IMR-90 (cell line): Measurements from ENCODE around the gene RETREG1.

Experiments used
- BHLHE40 ChIP-seq: fragments of 150-350 bp; IDR thresholded peaks from 2 replicates; pipeline ENCODE4 v1.6.1; 2016; ENCODE audit warnings: mild to moderate bottlenecking, low read depth, low read length
- CEBPB ChIP-seq: IDR thresholded peaks from 2 replicates; pipeline ENCODE4 v1.6.1; 2012; ENCODE audit warnings: low read depth, low read length, improper control_type of control experiment
- CHD1 ChIP-seq: IDR thresholded peaks from 2 replicates; pipeline ENCODE4 v1.6.1; 2012; ENCODE audit warnings: low read depth, low read length, improper control_type of control experiment
- CTCF ChIP-seq: conservative IDR thresholded peaks from 2 replicates; pipeline ENCODE4 v1.5.1; 2012; ENCODE audit warnings: mild to moderate bottlenecking, low read depth, low read length, improper control_type of control experiment
- ELK1 ChIP-seq: fragments of 150-350 bp; IDR thresholded peaks from 2 replicates; pipeline ENCODE4 v1.6.1; 2016; ENCODE audit warnings: low read depth, mild to moderate bottlenecking, low read length, moderate library complexity, borderline replicate concordance
- FOS ChIP-seq: fragments of 150-350 bp; IDR thresholded peaks from 2 replicates; pipeline ENCODE4 v1.6.1; 2016; ENCODE audit warnings: low read depth, low read length
- MAFK ChIP-seq: IDR thresholded peaks from 2 replicates; pipeline ENCODE4 v1.6.1; 2012; ENCODE audit warnings: low read depth, low read length, improper control_type of control experiment
- MXI1 ChIP-seq: IDR thresholded peaks from 2 replicates; pipeline ENCODE4 v1.6.1; 2012; ENCODE audit warnings: low read depth, mild to moderate bottlenecking, low read length, moderate library complexity, borderline replicate concordance
- POLR2A ChIP-seq: IDR thresholded peaks from 2 replicates; pipeline ENCODE4 v1.6.1; 2012; ENCODE audit warnings: mild to moderate bottlenecking, low read depth, low read length
- RAD21 ChIP-seq: IDR thresholded peaks from 2 replicates; pipeline ENCODE4 v1.6.1; 2012; ENCODE audit warnings: low read length, improper control_type of control experiment
- RCOR1 ChIP-seq: IDR thresholded peaks from 2 replicates; pipeline ENCODE4 v1.6.1; 2012; ENCODE audit warnings: mild to moderate bottlenecking, low read length, improper control_type of control experiment; ENCODE audit not compliant: insufficient replicate concordance
- SMC3 ChIP-seq: fragments of 150-350 bp; IDR thresholded peaks from 2 replicates; pipeline ENCODE4 v1.6.1; 2016; ENCODE audit warnings: low read depth, mild to moderate bottlenecking, antibody characterized with exemption, low read length, moderate library complexity
- USF2 ChIP-seq: fragments of 150-350 bp; IDR thresholded peaks from 2 replicates; pipeline ENCODE4 v1.6.1; 2017; ENCODE audit warnings: mild to moderate bottlenecking, antibody characterized with exemption, low read length, low read depth

GRCh38 chr5:16483361-16483760 lies 133.4 kb downstream of the RETREG1 start:
- no peak for TF ChIP-seq MAFK
- TF ChIP-seq RAD21: no peak
- TF ChIP-seq SMC3: no peak
- TF ChIP-seq CTCF: no peak
- no peak for TF ChIP-seq POLR2A
- no peak for TF ChIP-seq MXI1
- no peak for TF ChIP-seq CHD1
- TF ChIP-seq BHLHE40: no peak
- no peak for TF ChIP-seq CEBPB
- TF ChIP-seq USF2: no peak
- no peak for TF ChIP-seq RCOR1
- TF ChIP-seq FOS: no peak
- no peak for TF ChIP-seq ELK1
